Endothelial cell of umbilical vein (primary cell): ENCODE results near the gene RFXANK. TPM values are rescaled to one million over a fixed set of nuclear protein-coding genes. Genes with fewer than 3 reads are reported as not detected.

Source experiments
- BruUV-seq: library from RNA; stranded (reverse); fragments of 400-500 nt; replicated peaks from 2 replicates; lab custom pipeline; 2021; lab: Mats Ljungman, UMichigan
- CTCF ChIA-PET: fragments of 300-600, 350-600 bp; sonication (Branson Sonifier 250); formaldehyde crosslinking; loops from one replicate; lab custom pipeline; 2021; ENCODE audit warnings: antibody characterized with exemption, inconsistent platforms; lab: Charles Lee
- POLR2A ChIA-PET: fragments of 300-600, 350-600 bp; sonication (Branson Sonifier 250); formaldehyde crosslinking; loops from one replicate; lab custom pipeline; 2021; ENCODE audit warnings: antibody characterized with exemption, inconsistent platforms; lab: Charles Lee
- DNase-seq: peaks from one replicate; pipeline ENCODE4 v3.0.0-alpha.2; 2011; ENCODE audit warnings: low read depth, low spot score
- FAIRE-seq: peaks from 2 replicates; lab custom pipeline; 2011; peaks lifted over from hg19 to GRCh38; lab: Jason Lieb, UNC
- H2AFZ ChIP-seq: 2 replicates; pipeline ENCODE4 v1.6.0; 2012; ENCODE audit warnings: low read depth, low read length, control low read depth, inconsistent platforms
- H3K27ac ChIP-seq: 2 replicates; pipeline ENCODE4 v1.5.1; 2011; ENCODE audit warnings: low read depth, mild to moderate bottlenecking, control low read depth, low read length, moderate library complexity; ENCODE audit not compliant: insufficient read depth
- H3K27me3 ChIP-seq, 2 experiments: 2 replicates each; pipeline versions ENCODE4 v1.6.0 to v1.6.1; 2011; ENCODE audit warnings: low read length in 2 of 2, mixed read lengths in 1 of 2; ENCODE audit not compliant: control insufficient read depth in 2 of 2, insufficient read depth in 2 of 2
- H3K36me3 ChIP-seq, 2 experiments: 2 replicates in 1 of 2; 3 replicates in 1 of 2; pipeline ENCODE4 v1.5.1; 2011; ENCODE audit warnings: low read length in 2 of 2, mild to moderate bottlenecking in 1 of 2, moderate library complexity in 1 of 2; ENCODE audit not compliant: control insufficient read depth in 2 of 2, insufficient read depth in 2 of 2; ENCODE audit errors: extremely low read depth in 1 of 2
- H3K4me1 ChIP-seq: 3 replicates; pipeline ENCODE4 v1.5.1; 2011; ENCODE audit warnings: mild to moderate bottlenecking, low read length; ENCODE audit not compliant: control insufficient read depth, insufficient read depth; ENCODE audit errors: extremely low read depth
- H3K4me2 ChIP-seq: 2 replicates; pipeline ENCODE4 v1.6.1; 2011; ENCODE audit warnings: low read length, control low read depth, mixed read lengths; ENCODE audit not compliant: insufficient read depth
- H3K4me3 ChIP-seq, 3 experiments: fragments of 200-600 bp in 1 of 3; sonication (generic), shearing (Covaris generic) in 1 of 3; replicated peaks in 1 of 3; 2 replicates each; pipeline ENCODE4 v1.5.1; 2011 to 2016; ENCODE audit warnings: control low read depth in 3 of 3, low read length in 3 of 3, mild to moderate bottlenecking in 2 of 3, inconsistent platforms in 1 of 3, low read depth in 1 of 3, moderate library complexity in 1 of 3; ENCODE audit not compliant: insufficient read depth in 1 of 3
- H3K79me2 ChIP-seq: 2 replicates; pipeline ENCODE4 v1.6.0; 2012; ENCODE audit warnings: low read length, inconsistent platforms; ENCODE audit not compliant: control insufficient read depth, insufficient read depth
- H3K9ac ChIP-seq: replicated peaks from 2 replicates; pipeline ENCODE3; 2011; ENCODE audit warnings: low read length, control low read depth; ENCODE audit not compliant: insufficient read depth; ENCODE audit errors: extremely low read depth
- H3K9me1 ChIP-seq: replicated peaks from 3 replicates; pipeline ENCODE4 v1.6.0; 2011; ENCODE audit warnings: mild to moderate bottlenecking, low read length; ENCODE audit not compliant: control insufficient read depth, insufficient read depth; ENCODE audit errors: extremely low read depth
- H3K9me3 ChIP-seq: replicated peaks from 2 replicates; pipeline ENCODE4 v1.5.1; 2012; ENCODE audit warnings: low read length, inconsistent platforms; ENCODE audit not compliant: control insufficient read depth, insufficient read depth
- H4K20me1 ChIP-seq: replicated peaks from 2 replicates; pipeline ENCODE3; 2011; ENCODE audit warnings: mild to moderate bottlenecking, low read length; ENCODE audit not compliant: control insufficient read depth, insufficient read depth; ENCODE audit errors: extremely low read depth
- EZH2 ChIP-seq: IDR thresholded peaks from 2 replicates; pipeline ENCODE4 v1.6.1; 2012; ENCODE audit warnings: borderline replicate concordance, low read depth, mild to moderate bottlenecking, moderate library complexity, low read length, inconsistent platforms; ENCODE audit not compliant: severe bottlenecking
- FOS ChIP-seq: IDR thresholded peaks from 2 replicates; pipeline ENCODE4 v1.6.1; 2011; ENCODE audit warnings: mild to moderate bottlenecking, low read length, moderate library complexity, borderline replicate concordance; ENCODE audit not compliant: insufficient read depth
- GATA2 ChIP-seq: IDR thresholded peaks from 2 replicates; pipeline ENCODE4 v1.7.0; 2011; ENCODE audit warnings: low read depth, mild to moderate bottlenecking, moderate library complexity, mixed read lengths, low read length; ENCODE audit not compliant: insufficient read length, insufficient read depth
- JUN ChIP-seq: IDR thresholded peaks from 2 replicates; pipeline ENCODE4 v1.6.1; 2011; ENCODE audit warnings: borderline replicate concordance, low read depth; ENCODE audit not compliant: insufficient read length, insufficient read depth
- MYC ChIP-seq: IDR thresholded peaks from one replicate; pipeline ENCODE4 v1.6.1; 2011; ENCODE audit warnings: mild to moderate bottlenecking, low read depth, low read length
- POLR2A ChIP-seq: IDR thresholded peaks from 2 replicates; pipeline ENCODE4 v1.6.1; 2012; ENCODE audit warnings: low read depth, mild to moderate bottlenecking, control low read depth, low read length
- POLR2AphosphoS5 ChIP-seq: IDR thresholded peaks from 2 replicates; pipeline ENCODE4 v1.6.1; 2012; ENCODE audit warnings: low read depth, mild to moderate bottlenecking, control low read depth, low read length, moderate library complexity; ENCODE audit not compliant: insufficient read depth
- dilution Hi-C: fragments of 300-500 bp; cut with MboI; formaldehyde crosslinking; loops from one replicate; pipeline ENCODE4 v1.15.0; 2019; ENCODE audit warnings: low sequenced_read_pairs; ENCODE audit not compliant: extremely low pct_ligation_motif_present
- intact Hi-C: fragments of 100-400 bp; cut with micrococcal nuclease; formaldehyde crosslinking; loops from one replicate; pipeline ENCODE4 v1.10.0; 2022
- polyA plus RNA-seq, 4 experiments: library from polyadenylated mRNA; depleted of rRNA in 3 of 4; stranded (reverse) in 3 of 4; unstranded in 1 of 4; fragments of >200 nt; gene quantifications; 2 replicates each; pipeline versions ENCODE4 v1.2.1 to v1.2.3, GENCODE V29; 2011 to 2012; ENCODE audit warnings: missing spikeins in 1 of 4
- total RNA-seq: library from RNA; stranded (reverse); gene quantifications from 2 replicates; pipeline ENCODE4 v1.2.3, GENCODE V29; 2021
- TF ChIP-seq, protein P1 (sequence below): IDR thresholded peaks from 2 replicates; pipeline ENCODE4 v1.6.1; 2011; ENCODE audit not compliant: insufficient read depth, insufficient read length
- TF ChIP-seq, protein P2 (sequence below), 2 donors: IDR thresholded peaks; 1 replicate in 1 of 2; 2 replicates in 1 of 2; pipeline ENCODE4 v1.5.1; 2011; ENCODE audit warnings: low read length in 2 of 2, mild to moderate bottlenecking in 2 of 2, moderate library complexity in 2 of 2, control low read depth in 1 of 2, inconsistent platforms in 1 of 2, low read depth in 1 of 2; ENCODE audit not compliant: insufficient read depth in 1 of 2; ENCODE audit errors: extremely low read depth in 1 of 2

Gene RFXANK
- total and polyA plus RNA-seq, 2 donors (not counting 3 experiments of a cell fraction or from before 2014, with no cell fraction given), result 105 to 124 TPM

DNA sequence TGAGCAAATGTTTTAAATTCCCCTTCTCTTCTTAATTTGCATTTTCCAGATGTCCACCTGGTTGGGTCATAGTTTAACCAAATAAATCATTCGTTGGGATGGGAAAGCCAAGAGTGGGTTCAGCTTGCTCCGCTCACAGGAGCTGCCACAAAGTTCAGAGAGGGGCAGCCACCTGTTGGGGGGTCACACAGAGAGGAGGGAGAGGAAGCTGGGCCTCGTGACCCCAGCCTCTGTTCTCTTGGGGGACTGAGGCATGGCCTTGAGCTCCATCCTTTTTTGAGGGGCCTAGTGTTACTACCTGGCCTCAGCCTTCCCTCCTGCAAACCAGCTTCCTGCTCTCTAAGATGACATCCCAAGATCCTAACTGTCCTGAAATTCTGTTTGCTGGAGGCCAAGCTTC is 24.4 kb upstream of the RFXANK start:
- BruUV-seq, result no TSS peak
- Histone ChIP-seq H3K9ac (no peak overlapping the region), H3K4me3 (no peak overlapping the region), H3K4me1 (peaks cover 5% of the 10 kb centered on the region), H3K36me3 (no peaks in the 10 kb centered on the region), H3K4me2 (no peak overlapping the region), H3K79me2 (no peaks in the 10 kb centered on the region), H3K9me1 (no peaks in the 10 kb centered on the region), H4K20me1 (no peaks in the 10 kb centered on the region), H3K9me3 (no peaks in the 10 kb centered on the region), H2AFZ (no peak overlapping the region), H3K27me3 (no peaks in the 10 kb centered on the region), H3K27ac (no peak overlapping the region)
- ChIA-PET POLR2A (interaction anchor here (0.9 kb wide), 1 partner anchor 25 kb away, joined by 5 read pairs; no protein-coding TSS in a partner anchor), CTCF (interaction anchor here (1.3 to 1.4 kb wide), 2 partner anchors 9 to 11 kb away, joined by 3 to 4 read pairs; no protein-coding TSS in a partner anchor)
- intact Hi-C loops (no loop called here), dilution Hi-C loops (no loop called here)
- DNase-seq (no peak), FAIRE-seq (no peak)
- TF ChIP-seq MYC (no peak), GATA2 (no peak), JUN (no peak), POLR2AphosphoS5 (no peak), POLR2A (no peak), EZH2 (no peak), FOS (no peak)
- TF ChIP-seq, protein P1, sequence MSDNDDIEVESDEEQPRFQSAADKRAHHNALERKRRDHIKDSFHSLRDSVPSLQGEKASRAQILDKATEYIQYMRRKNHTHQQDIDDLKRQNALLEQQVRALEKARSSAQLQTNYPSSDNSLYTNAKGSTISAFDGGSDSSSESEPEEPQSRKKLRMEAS, result no peak
- TF ChIP-seq, protein P2, sequence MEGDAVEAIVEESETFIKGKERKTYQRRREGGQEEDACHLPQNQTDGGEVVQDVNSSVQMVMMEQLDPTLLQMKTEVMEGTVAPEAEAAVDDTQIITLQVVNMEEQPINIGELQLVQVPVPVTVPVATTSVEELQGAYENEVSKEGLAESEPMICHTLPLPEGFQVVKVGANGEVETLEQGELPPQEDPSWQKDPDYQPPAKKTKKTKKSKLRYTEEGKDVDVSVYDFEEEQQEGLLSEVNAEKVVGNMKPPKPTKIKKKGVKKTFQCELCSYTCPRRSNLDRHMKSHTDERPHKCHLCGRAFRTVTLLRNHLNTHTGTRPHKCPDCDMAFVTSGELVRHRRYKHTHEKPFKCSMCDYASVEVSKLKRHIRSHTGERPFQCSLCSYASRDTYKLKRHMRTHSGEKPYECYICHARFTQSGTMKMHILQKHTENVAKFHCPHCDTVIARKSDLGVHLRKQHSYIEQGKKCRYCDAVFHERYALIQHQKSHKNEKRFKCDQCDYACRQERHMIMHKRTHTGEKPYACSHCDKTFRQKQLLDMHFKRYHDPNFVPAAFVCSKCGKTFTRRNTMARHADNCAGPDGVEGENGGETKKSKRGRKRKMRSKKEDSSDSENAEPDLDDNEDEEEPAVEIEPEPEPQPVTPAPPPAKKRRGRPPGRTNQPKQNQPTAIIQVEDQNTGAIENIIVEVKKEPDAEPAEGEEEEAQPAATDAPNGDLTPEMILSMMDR (IDR thresholded peaks at IDR 0.05; ENCODE audit: extremely low read depth in 1 of 2, insufficient read depth in 1 of 2, low read depth in 1 of 2, low read length in 2 of 2), result no peak
